Upper lobe of left lung (tissue), 4 donors: ENCODE results near the gene DNAJC13.

ENCODE experiments used
- CTCF ChIP-seq, 6 experiments: fragments of 450-650 bp in 4 of 6; fragments of 200-600 bp in 2 of 6; sonication (generic) in 2 of 6; IDR thresholded peaks; one replicate each; pipeline ENCODE4 v1.5.1; 2016 to 2019; ENCODE audit warnings: antibody characterized with exemption in 6 of 6
- POLR2A ChIP-seq, 4 donors: fragments of 450-650 bp; IDR thresholded peaks; one replicate each; pipeline ENCODE4 v1.5.1; 2016 to 2017; ENCODE audit warnings: antibody characterized with exemption in 4 of 4, mild to moderate bottlenecking in 2 of 4

DNA sequence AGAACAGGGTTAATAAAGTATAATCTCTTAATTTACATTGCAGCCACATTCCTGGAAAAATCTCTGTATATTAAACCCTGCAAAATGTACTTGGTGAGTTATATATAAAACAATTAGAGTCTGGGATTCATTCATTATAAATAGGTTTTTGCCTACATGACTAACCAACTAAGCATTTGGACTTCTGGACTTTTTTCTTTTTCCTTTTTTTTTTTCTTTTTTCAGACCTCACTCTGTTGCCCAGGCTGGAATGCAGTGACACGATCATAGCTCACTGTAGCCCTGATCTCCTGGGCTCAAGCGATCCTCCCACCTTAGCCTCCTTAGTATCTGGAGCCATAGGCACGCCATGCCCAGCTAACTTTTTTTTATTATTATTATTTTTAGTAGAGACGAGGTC lies 4.5 kb downstream of the DNAJC13 start:
- no peak for TF ChIP-seq CTCF (IDR thresholded peaks at IDR 0.05)
- no peak for TF ChIP-seq POLR2A (IDR thresholded peaks at IDR 0.05)
